H1 (cell line): ENCODE measurements around the gene RELB. TPM values are rescaled to one million over a fixed set of nuclear protein-coding genes. Genes with fewer than 3 reads are reported as not detected.

Source experiments
- NRF1 ChIP-seq: IDR thresholded peaks from 2 replicates; pipeline ENCODE4 v1.6.1; 2011; ENCODE audit warnings: mild to moderate bottlenecking, low read depth, low read length, improper control_type of control experiment
- SIN3A ChIP-seq, 2 experiments: IDR thresholded peaks in 1 of 2; conservative IDR thresholded peaks in 1 of 2; 2 replicates each; pipeline ENCODE4 v1.6.1; 2011 to 2012; ENCODE audit warnings: low read length in 2 of 2, improper control_type of control experiment in 1 of 2, low read depth in 1 of 2, mild to moderate bottlenecking in 1 of 2
- polyA plus RNA-seq, 7 experiments: library from polyadenylated mRNA; depleted of rRNA in 3 of 7; stranded (reverse) in 5 of 7; unstranded in 2 of 7; fragments of >200 nt in 5 of 7; fragments of 200-250 nt in 2 of 7; gene quantifications; 1 replicate in 5 of 7; 2 replicates in 1 of 7; 4 replicates in 1 of 7; pipeline versions ENCODE4 v1.2.1 to v1.2.3, GENCODE V29; 2011 to 2013; ENCODE audit warnings: missing spikeins in 2 of 7, mixed read lengths in 2 of 7
- total RNA-seq: library from RNA; stranded (reverse); fragmentation: NEBNext Ultra II Directional; extraction: Animal tissue kit (Norgen Biotek cat#: 25700); gene quantifications from 2 replicates; pipeline ENCODE4 v1.2.1, GENCODE V29; 2021
- TF ChIP-seq, protein P1 (sequence below): IDR thresholded peaks from 2 replicates; pipeline ENCODE4 v1.6.1; 2011; ENCODE audit warnings: low read length, improper control_type of control experiment

RELB gene
- total and polyA plus RNA-seq, 2 of the 8 experiments (the other 6 are each of a cell fraction or from before 2014, with no cell fraction given): 10.0 to 13.1 TPM

DNA sequence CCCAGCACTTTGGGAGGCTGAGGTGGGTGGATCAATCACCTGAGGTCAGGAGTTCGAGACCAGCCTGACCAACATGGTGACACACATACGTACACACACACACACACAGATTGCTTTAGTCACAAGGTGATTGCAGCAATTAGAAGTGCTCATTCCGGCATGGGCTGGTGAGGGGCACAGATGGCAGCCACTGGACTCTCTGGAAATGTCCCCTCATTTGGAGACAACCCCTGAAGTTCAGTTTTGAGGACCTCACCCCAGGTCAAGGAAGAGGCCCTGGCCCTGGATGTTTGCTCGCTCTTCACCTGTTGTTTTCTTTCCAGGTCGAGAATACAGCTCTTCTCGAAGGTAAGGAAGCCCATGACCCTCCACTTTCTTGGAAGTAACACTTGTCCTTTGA lies 69.0 kb downstream of the RELB start (continued):
- TF ChIP-seq, protein P1, sequence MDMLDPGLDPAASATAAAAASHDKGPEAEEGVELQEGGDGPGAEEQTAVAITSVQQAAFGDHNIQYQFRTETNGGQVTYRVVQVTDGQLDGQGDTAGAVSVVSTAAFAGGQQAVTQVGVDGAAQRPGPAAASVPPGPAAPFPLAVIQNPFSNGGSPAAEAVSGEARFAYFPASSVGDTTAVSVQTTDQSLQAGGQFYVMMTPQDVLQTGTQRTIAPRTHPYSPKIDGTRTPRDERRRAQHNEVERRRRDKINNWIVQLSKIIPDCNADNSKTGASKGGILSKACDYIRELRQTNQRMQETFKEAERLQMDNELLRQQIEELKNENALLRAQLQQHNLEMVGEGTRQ: no peak
- TF ChIP-seq SIN3A (conservative IDR thresholded peaks at IDR 0.05 in 1 of 2, IDR thresholded peaks at IDR 0.05 in 1 of 2; ENCODE audit: low read depth in 1 of 2, low read length in 2 of 2): no peak
- no peak for TF ChIP-seq NRF1
